Esophagus muscularis mucosa (tissue), 4 donors: ENCODE measurements around the gene USP22. TPM values are rescaled to one million over a fixed set of nuclear protein-coding genes. Genes with fewer than 3 reads are reported as not detected.
"Not testable (repeated sequence)": the region's sequence is repeated elsewhere in the genome, so short reads cannot be mapped to it uniquely, and the experiment has no call there.

ENCODE experiments used
- DNase-seq: peaks from one replicate; pipeline ENCODE4 v3.0.0-alpha.2; 2017; ENCODE audit errors: extremely low spot score
- H3K27ac ChIP-seq, 4 donors: fragments of 200-600 bp; sonication (generic); replicated peaks in 1 of 4; 1 replicate in 3 of 4; 2 replicates in 1 of 4; pipeline ENCODE4 v1.5.1; 2016 to 2019; ENCODE audit warnings: mild to moderate bottlenecking in 1 of 4
- H3K27me3 ChIP-seq, 4 donors: fragments of 200-600 bp; sonication (generic); one replicate each; pipeline versions ENCODE4 v1.5.1 to v1.6.0; 2016 to 2019
- H3K36me3 ChIP-seq, 4 donors: fragments of 200-600 bp; sonication (generic); one replicate each; pipeline ENCODE4 v1.5.1; 2016 to 2019
- H3K4me1 ChIP-seq, 4 donors: fragments of 200-600 bp; sonication (generic); one replicate each; pipeline ENCODE4 v1.5.1; 2016 to 2019
- H3K4me3 ChIP-seq, 4 donors: fragments of 200-600 bp; sonication (generic); 1 replicate in 2 of 4; 2 replicates in 2 of 4; pipeline ENCODE4 v1.5.1; 2016 to 2019; ENCODE audit warnings: mild to moderate bottlenecking in 4 of 4, moderate library complexity in 1 of 4
- H3K9me3 ChIP-seq, 4 donors: fragments of 200-600 bp; sonication (generic); 1 replicate in 3 of 4; 2 replicates in 1 of 4; pipeline ENCODE4 v1.5.1; 2016 to 2019
- EP300 ChIP-seq: sonication (generic); formaldehyde crosslinking; IDR thresholded peaks from one replicate; pipeline ENCODE4 v1.6.1; 2017; ENCODE audit warnings: antibody characterized with exemption
- POLR2A ChIP-seq: fragments of 450-650 bp; IDR thresholded peaks from one replicate; pipeline ENCODE4 v1.6.1; 2017; ENCODE audit warnings: antibody characterized with exemption, moderate library complexity, mild to moderate bottlenecking, low read depth
- POLR2AphosphoS5 ChIP-seq, 2 donors: sonication (generic); formaldehyde crosslinking; IDR thresholded peaks; one replicate each; pipeline ENCODE4 v1.6.1; 2017; ENCODE audit warnings: antibody characterized with exemption in 2 of 2
- WGBS: methylation state at CpG from one replicate; pipeline ENCODE4 v1.1.5; 2018; 5-methylcytosine and 5-hydroxymethylcytosine counted together
- intact Hi-C: fragments of 100-400 bp; cut with DNase I; formaldehyde crosslinking; loops from one replicate; pipeline ENCODE4 v1.15.1; 2023
- total RNA-seq, 4 donors: library from RNA; depleted of rRNA; stranded (reverse); fragments of >200 nt; gene quantifications; one replicate each; pipeline versions ENCODE4 v1.1.0 to v1.2.1, GENCODE V29; 2016
- TF ChIP-seq, protein P1 (sequence below), 3 experiments: fragments of 200-600 bp in 2 of 3; fragments of 450-650 bp in 1 of 3; sonication (generic) in 2 of 3; IDR thresholded peaks; one replicate each; pipeline ENCODE4 v1.5.1; 2017 to 2019; ENCODE audit warnings: antibody characterized with exemption in 3 of 3, mild to moderate bottlenecking in 2 of 3, moderate library complexity in 1 of 3

USP22 gene
- total RNA-seq, 4 donors from 2014 or later, result 78.5 to 135 (median 112) TPM

DNA sequence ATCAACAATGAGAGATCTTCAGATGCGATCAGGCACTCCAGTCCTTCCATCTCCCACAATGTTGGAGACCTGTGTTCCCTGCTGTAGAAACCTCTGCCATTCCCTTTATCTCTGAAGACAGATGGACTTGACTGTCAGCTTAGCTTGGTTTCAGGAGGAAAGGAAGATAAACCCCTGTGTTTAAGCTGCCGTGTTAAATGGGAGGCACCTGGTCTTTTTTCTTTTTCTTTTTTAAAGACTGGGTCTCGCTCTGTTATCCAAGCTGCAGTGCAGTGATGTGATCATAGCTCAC, 63.1 kb downstream of the USP22 start:
- Histone ChIP-seq H3K36me3 (no peaks in the 10 kb centered on the region), H3K4me3 (no peak overlapping the region), H3K27me3 (peaks cover 0 to 30% (median 0%) of the 10 kb centered on the region in 4 donors), H3K4me1 (no peaks in the 10 kb centered on the region), H3K9me3 (no peaks in the 10 kb centered on the region), H3K27ac (no peak overlapping the region)
- WGBS, result 37% methylated on average over 3 of the region's 3 CpGs
- intact Hi-C loops, result no loop called here
- DNase-seq, result no peak
- TF ChIP-seq POLR2AphosphoS5 (IDR thresholded peaks at IDR 0.05), result no peak
- no peak for TF ChIP-seq POLR2A
- TF ChIP-seq, protein P1, sequence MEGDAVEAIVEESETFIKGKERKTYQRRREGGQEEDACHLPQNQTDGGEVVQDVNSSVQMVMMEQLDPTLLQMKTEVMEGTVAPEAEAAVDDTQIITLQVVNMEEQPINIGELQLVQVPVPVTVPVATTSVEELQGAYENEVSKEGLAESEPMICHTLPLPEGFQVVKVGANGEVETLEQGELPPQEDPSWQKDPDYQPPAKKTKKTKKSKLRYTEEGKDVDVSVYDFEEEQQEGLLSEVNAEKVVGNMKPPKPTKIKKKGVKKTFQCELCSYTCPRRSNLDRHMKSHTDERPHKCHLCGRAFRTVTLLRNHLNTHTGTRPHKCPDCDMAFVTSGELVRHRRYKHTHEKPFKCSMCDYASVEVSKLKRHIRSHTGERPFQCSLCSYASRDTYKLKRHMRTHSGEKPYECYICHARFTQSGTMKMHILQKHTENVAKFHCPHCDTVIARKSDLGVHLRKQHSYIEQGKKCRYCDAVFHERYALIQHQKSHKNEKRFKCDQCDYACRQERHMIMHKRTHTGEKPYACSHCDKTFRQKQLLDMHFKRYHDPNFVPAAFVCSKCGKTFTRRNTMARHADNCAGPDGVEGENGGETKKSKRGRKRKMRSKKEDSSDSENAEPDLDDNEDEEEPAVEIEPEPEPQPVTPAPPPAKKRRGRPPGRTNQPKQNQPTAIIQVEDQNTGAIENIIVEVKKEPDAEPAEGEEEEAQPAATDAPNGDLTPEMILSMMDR (IDR thresholded peaks at IDR 0.05), result no peak
- TF ChIP-seq EP300, result no peak

DNA sequence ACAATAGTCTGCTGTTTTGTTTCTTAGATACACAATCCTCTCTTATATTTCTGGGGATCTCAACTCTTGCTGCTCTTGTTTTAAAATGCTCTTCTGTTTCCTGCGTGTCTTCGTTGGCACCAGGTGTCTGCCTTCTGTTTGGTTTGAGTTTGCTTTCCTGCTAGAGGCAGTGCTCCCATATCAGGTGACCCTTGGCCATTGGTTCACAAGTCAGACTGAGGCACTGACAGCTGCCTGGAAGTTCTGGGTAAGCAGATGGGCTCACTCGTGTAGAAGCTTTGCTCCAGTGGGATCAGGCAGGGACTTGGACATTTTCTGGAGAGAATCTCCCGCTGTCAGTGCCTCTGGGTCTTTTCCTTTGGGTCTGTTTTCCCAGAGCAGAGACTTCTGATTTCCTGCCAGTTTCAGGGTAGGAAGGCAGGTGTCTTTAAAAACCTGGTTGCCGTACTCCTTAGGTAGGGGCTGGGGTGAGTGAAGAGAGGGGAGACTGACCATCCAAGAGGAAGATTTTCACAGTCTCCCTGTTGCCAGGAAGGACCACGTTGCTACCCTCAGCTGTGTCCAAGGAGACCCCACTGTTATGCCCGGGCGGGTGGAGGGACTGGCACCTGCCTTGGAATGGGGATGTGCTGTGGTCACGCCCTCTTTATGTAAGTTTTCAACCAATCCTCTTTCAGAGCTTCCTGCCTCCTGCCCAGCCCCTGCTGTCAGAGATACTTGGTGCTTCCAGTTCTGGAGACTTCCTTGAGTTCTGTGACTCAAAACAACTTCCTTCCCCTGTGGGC, 63.6 kb downstream of the USP22 start:
- DNase-seq, result not testable (repeated sequence)
- 50% methylated on average over 6 of the region's 9 CpGs for WGBS

DNA sequence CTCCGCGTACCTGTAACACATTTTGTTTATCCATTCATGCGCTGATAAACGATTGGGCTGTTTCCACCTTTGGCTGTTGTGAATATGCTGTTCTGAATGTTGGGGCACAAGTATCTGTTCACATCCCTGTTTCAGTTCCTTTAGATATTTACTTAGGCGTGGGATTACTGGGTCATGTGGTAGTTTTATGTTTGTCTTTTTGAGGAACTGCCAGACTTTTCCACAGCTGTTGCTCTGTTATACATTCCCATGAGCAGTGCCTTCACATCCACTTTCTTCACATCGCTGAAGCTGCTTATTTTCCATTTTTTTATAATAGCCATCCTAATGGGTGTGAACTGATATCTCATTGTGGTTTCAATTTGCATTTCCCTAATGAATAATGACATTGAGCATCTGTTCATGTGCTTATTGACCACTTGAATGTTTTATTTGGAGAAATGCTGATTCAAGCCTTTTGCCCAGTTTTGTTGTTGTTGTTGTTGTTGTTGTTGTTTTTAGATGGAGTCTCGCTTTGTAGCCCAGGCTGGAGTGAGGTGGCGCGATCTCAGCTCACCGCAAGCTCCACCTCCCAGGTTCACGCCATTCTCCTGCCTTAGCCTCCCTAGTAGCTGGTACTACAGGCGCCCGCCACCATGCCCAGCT, 65.1 kb downstream of the USP22 start:
- 87% methylated on average over 13 of the region's 13 CpGs for WGBS
- H3K4me3 ChIP-seq, intact Hi-C loops, H3K9me3 ChIP-seq, H3K4me1 ChIP-seq, H3K27ac ChIP-seq, DNase-seq, H3K36me3 ChIP-seq: not testable (repeated sequence)
- H3K27me3 ChIP-seq, result peaks cover 0 to 30% (median 0%) of the 10 kb centered on the region in 4 donors

More for the DNA sequence above, 63.6 kb downstream of the USP22 start:
- H3K27ac ChIP-seq, H3K4me1 ChIP-seq, H3K36me3 ChIP-seq, H3K4me3 ChIP-seq, H3K9me3 ChIP-seq, intact Hi-C loops: not testable (repeated sequence)
- H3K27me3 ChIP-seq, result peaks cover 0 to 30% (median 0%) of the 10 kb centered on the region in 4 donors

DNA sequence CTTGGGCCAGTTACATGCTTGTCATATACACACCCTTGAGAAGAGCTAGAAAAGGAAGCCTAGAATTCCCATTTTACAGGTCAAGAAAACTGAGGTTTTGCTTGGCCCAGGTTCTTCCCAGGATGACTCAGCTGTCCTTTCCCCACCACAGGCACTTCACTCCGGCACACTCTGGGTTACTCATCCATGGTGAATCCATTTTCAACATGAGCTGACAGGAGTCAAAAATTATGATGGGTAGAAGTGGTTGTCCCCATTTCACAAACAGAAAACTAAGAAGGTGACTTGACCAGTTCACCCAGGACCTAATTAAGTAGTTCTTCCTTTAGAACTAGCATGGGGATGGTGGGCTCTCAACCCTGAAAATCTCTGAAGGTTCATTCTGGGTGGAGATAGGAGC, 67.2 kb downstream of the USP22 start:
- TF ChIP-seq, protein P1 (IDR thresholded peaks at IDR 0.05), result no peak
- TF ChIP-seq POLR2A, result no peak
- TF ChIP-seq POLR2AphosphoS5 (IDR thresholded peaks at IDR 0.05), result no peak
- no peak for TF ChIP-seq EP300
- intact Hi-C loops, result no loop called here
- 69% methylated on average over 1 of the region's 1 CpG for WGBS
- Histone ChIP-seq H3K27me3 (peaks cover 0 to 22% (median 0%) of the 10 kb centered on the region in 4 donors), H3K4me3 (no peak overlapping the region), H3K36me3 (no peaks in the 10 kb centered on the region), H3K27ac (no peak overlapping the region), H3K9me3 (no peaks in the 10 kb centered on the region), H3K4me1 (no peaks in the 10 kb centered on the region)
- DNase-seq, result no peak

DNA sequence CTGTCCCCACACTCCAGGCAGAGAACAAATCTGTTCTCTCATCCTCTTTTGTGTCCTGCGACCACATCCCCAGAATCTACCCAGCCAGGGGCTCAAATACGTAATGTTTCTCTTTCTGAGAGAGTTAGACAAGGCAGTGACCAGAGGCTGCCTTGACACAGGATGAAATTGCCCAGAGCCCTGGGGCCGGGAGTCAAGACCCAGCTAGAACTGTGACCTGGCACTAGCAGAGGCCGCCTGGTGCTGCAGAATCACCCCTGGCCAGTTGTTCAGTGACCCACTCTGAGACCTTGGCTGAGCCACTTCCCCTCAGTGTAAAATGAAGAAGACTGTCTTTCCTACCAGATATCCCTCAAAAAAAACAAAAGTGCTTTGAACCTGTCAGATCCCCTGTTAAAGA, 72.5 kb downstream of the USP22 start:
- intact Hi-C loops, result no loop called here
- DNase-seq, result no peak
- Histone ChIP-seq H3K36me3 (no peaks in the 10 kb centered on the region), H3K4me3 (no peak overlapping the region), H3K4me1 (no peaks in the 10 kb centered on the region), H3K27me3 (peaks cover 0 to 6% (median 0%) of the 10 kb centered on the region in 4 donors), H3K9me3 (no peaks in the 10 kb centered on the region), H3K27ac (no peak overlapping the region)
- 83% methylated on average over 4 of the region's 4 CpGs for WGBS
- no peak for TF ChIP-seq POLR2AphosphoS5 (IDR thresholded peaks at IDR 0.05)
- TF ChIP-seq POLR2A, result no peak
- TF ChIP-seq, protein P1 (IDR thresholded peaks at IDR 0.05), result no peak
- TF ChIP-seq EP300, result no peak
